HCT116 (cell line): Measurements from ENCODE around the gene GRIN3B. TPM values are rescaled to one million over a fixed set of nuclear protein-coding genes. Genes with fewer than 3 reads are reported as not detected.

Experiments used
- ATAC-seq: fragments of 200-7000 bp; cut with Tn5 transposase; 2 replicates; pipeline ENCODE4 v1.9.1; 2020; ENCODE audit warnings: mild to moderate bottlenecking, moderate library complexity
- BruUV-seq: library from RNA; stranded (reverse); fragments of 400-500 nt; replicated peaks from 2 replicates; lab custom pipeline; 2021; lab: Mats Ljungman, UMichigan
- CTCF ChIA-PET: fragments of 300-600 bp; sonication (Branson Sonifier 250); formaldehyde crosslinking; loops from one replicate; lab custom pipeline; 2021; ENCODE audit warnings: antibody characterized with exemption; lab: Charles Lee
- POLR2A ChIA-PET: fragments of 300-600, 350-600 bp; sonication (Branson Sonifier 250); formaldehyde crosslinking; loops from one replicate; lab custom pipeline; 2021; ENCODE audit warnings: antibody characterized with exemption; lab: Charles Lee
- RAD21 ChIA-PET, 2 experiments: fragments of 300-600 bp; sonication (Branson Sonifier 250); formaldehyde crosslinking; loops; one replicate each; lab custom pipeline; 2023; ENCODE audit warnings: low total read pairs in 2 of 2; ENCODE audit not compliant: uncharacterized antibody in 2 of 2, unreplicated experiment in 2 of 2, low non-redundant PET in 1 of 2; lab: Charles Lee
- DNase-seq: peaks from one replicate; pipeline ENCODE4 v3.0.0-alpha.2; 2010; ENCODE audit warnings: low read depth, low spot score
- H2AFZ ChIP-seq: fragments of 200-600 bp; shearing (Covaris generic), sonication (generic); 2 replicates; pipeline ENCODE4 v1.6.1; 2017; ENCODE audit warnings: low read depth, mixed run types, mixed read lengths, antibody characterized with exemption, low read length; ENCODE audit not compliant: poor library complexity, severe bottlenecking
- H3K27ac ChIP-seq: 2 replicates; pipeline ENCODE4 v1.5.1; 2012; ENCODE audit warnings: low read depth, low read length
- H3K27me3 ChIP-seq: fragments of 200-600 bp; sonication (generic); 2 replicates; pipeline ENCODE4 v1.6.1; 2016; ENCODE audit warnings: mixed run types, low read length, mixed read lengths; ENCODE audit not compliant: insufficient read depth
- H3K36me3 ChIP-seq, 2 experiments: fragments of 200-500 bp in 1 of 2; fragments of 200-600 bp in 1 of 2; sonication (Bioruptor generic) in 1 of 2; sonication (generic) in 1 of 2; 2 replicates each; pipeline versions ENCODE4 v1.5.1 to v1.6.1; 2014 to 2016; ENCODE audit warnings: low read length in 2 of 2, inconsistent platforms in 1 of 2, mixed read lengths in 1 of 2, mixed run types in 1 of 2; ENCODE audit not compliant: insufficient read depth in 2 of 2, control insufficient read depth in 1 of 2
- H3K4me1 ChIP-seq, 2 experiments: fragments of 200-600 bp in 1 of 2; sonication (generic) in 1 of 2; 2 replicates each; pipeline versions ENCODE4 v1.5.1 to v1.6.1; 2012 to 2017; ENCODE audit warnings: low read length in 2 of 2, inconsistent platforms in 1 of 2, mild to moderate bottlenecking in 1 of 2, mixed read lengths in 1 of 2, mixed run types in 1 of 2, moderate library complexity in 1 of 2; ENCODE audit not compliant: insufficient read depth in 2 of 2, control insufficient read depth in 1 of 2
- H3K4me2 ChIP-seq: fragments of 200-600 bp; sonication (generic); 2 replicates; pipeline ENCODE4 v1.6.1; 2017; ENCODE audit warnings: mixed run types, low read length, mixed read lengths
- H3K4me3 ChIP-seq, 2 experiments: fragments of 200-600 bp in 1 of 2; sonication (generic) in 1 of 2; replicated peaks in 1 of 2; 2 replicates each; pipeline ENCODE4 v1.5.1; 2011 to 2016; ENCODE audit warnings: low read length in 2 of 2, control low read depth in 1 of 2, low read depth in 1 of 2, mild to moderate bottlenecking in 1 of 2, mixed read lengths in 1 of 2, mixed run types in 1 of 2
- H3K79me2 ChIP-seq: fragments of 200-600 bp; sonication (generic); 2 replicates; pipeline ENCODE4 v1.6.1; 2017; ENCODE audit warnings: mild to moderate bottlenecking, mixed run types, low read length, moderate library complexity, mixed read lengths; ENCODE audit not compliant: insufficient read depth
- H3K9ac ChIP-seq: fragments of 200-600 bp; sonication (generic); 2 replicates; pipeline ENCODE4 v1.6.1; 2016; ENCODE audit warnings: low read length, mixed read lengths
- H3K9me2 ChIP-seq: fragments of 200-600 bp; sonication (generic), shearing (Covaris generic); 2 replicates; pipeline ENCODE4 v1.6.1; 2017; ENCODE audit warnings: mixed run types, mild to moderate bottlenecking, moderate library complexity; ENCODE audit not compliant: insufficient read depth
- H3K9me3 ChIP-seq, 2 experiments: fragments of 200-500 bp in 1 of 2; fragments of 200-600 bp in 1 of 2; sonication (Bioruptor generic) in 1 of 2; sonication (generic) in 1 of 2; 2 replicates each; pipeline ENCODE4 v1.6.1; 2014 to 2017; ENCODE audit warnings: low read length in 2 of 2, mixed read lengths in 2 of 2, inconsistent platforms in 1 of 2, low read depth in 1 of 2, mild to moderate bottlenecking in 1 of 2, mixed run types in 1 of 2, moderate library complexity in 1 of 2; ENCODE audit not compliant: control insufficient read depth in 1 of 2, insufficient read depth in 1 of 2
- H4K20me1 ChIP-seq: fragments of 200-600 bp; sonication (generic), shearing (Covaris generic); 2 replicates; pipeline ENCODE4 v1.6.1; 2017; ENCODE audit warnings: mixed run types, mild to moderate bottlenecking, moderate library complexity; ENCODE audit not compliant: insufficient read depth
- CBX3 ChIP-seq: IDR thresholded peaks from 2 replicates; pipeline ENCODE4 v1.6.1; 2012; ENCODE audit warnings: low read depth
- EZH2 ChIP-seq: fragments of 200-600 bp; sonication (generic); IDR thresholded peaks from 2 replicates; pipeline ENCODE4 v1.6.1; 2017; ENCODE audit warnings: antibody characterized with exemption, mixed run types
- JUND ChIP-seq: IDR thresholded peaks from 2 replicates; pipeline ENCODE4 v1.6.1; 2012
- POLR2AphosphoS5 ChIP-seq: IDR thresholded peaks from 2 replicates; pipeline ENCODE4 v1.6.1; 2011; ENCODE audit warnings: mild to moderate bottlenecking, low read depth, low read length, moderate library complexity
- RAD21 ChIP-seq: IDR thresholded peaks from 2 replicates; pipeline ENCODE4 v1.6.1; 2012; ENCODE audit warnings: low read depth, mild to moderate bottlenecking
- REST ChIP-seq: IDR thresholded peaks from 2 replicates; pipeline ENCODE4 v1.6.1; 2012; ENCODE audit warnings: low read depth
- SRF ChIP-seq: IDR thresholded peaks from 2 replicates; pipeline ENCODE4 v1.6.1; 2012; ENCODE audit warnings: low read depth
- ZNF274 ChIP-seq: fragments of 200-500 bp; sonication (Bioruptor generic); IDR thresholded peaks from 2 replicates; pipeline ENCODE4 v1.6.1; 2014; ENCODE audit warnings: mild to moderate bottlenecking, low read depth, low read length, inconsistent platforms
- intact Hi-C: fragments of 100-400 bp; cut with micrococcal nuclease; formaldehyde crosslinking; loops from 2 replicates; pipeline ENCODE4 v1.10.0; 2022
- total RNA-seq: library from RNA; stranded (reverse); gene quantifications from one replicate; pipeline ENCODE4 v1.2.1, GENCODE V29; 2021; ENCODE audit not compliant: unreplicated experiment
- TF ChIP-seq, protein P1 (sequence below), 3 experiments: fragments of 200-600 bp in 1 of 3; sonication (generic) in 1 of 3; IDR thresholded peaks in 2 of 3; conservative IDR thresholded peaks in 1 of 3; 2 replicates each; pipeline ENCODE4 v1.5.1; 2012 to 2017; ENCODE audit warnings: low read depth in 2 of 3, low read length in 2 of 3, antibody characterized with exemption in 1 of 3, borderline replicate concordance in 1 of 3, control low read depth in 1 of 3, mild to moderate bottlenecking in 1 of 3, mixed read lengths in 1 of 3, mixed run types in 1 of 3, moderate library complexity in 1 of 3; ENCODE audit not compliant: insufficient read depth in 1 of 3
- TF ChIP-seq, protein P2 (sequence below): IDR thresholded peaks from 2 replicates; pipeline ENCODE4 v1.6.1; 2011; ENCODE audit warnings: mild to moderate bottlenecking, low read length, moderate library complexity; ENCODE audit not compliant: insufficient replicate concordance; ENCODE audit errors: extremely low read depth

Gene GRIN3B
- total RNA-seq, 1 experiment from 2014 or later = 0.69 TPM

DNA sequence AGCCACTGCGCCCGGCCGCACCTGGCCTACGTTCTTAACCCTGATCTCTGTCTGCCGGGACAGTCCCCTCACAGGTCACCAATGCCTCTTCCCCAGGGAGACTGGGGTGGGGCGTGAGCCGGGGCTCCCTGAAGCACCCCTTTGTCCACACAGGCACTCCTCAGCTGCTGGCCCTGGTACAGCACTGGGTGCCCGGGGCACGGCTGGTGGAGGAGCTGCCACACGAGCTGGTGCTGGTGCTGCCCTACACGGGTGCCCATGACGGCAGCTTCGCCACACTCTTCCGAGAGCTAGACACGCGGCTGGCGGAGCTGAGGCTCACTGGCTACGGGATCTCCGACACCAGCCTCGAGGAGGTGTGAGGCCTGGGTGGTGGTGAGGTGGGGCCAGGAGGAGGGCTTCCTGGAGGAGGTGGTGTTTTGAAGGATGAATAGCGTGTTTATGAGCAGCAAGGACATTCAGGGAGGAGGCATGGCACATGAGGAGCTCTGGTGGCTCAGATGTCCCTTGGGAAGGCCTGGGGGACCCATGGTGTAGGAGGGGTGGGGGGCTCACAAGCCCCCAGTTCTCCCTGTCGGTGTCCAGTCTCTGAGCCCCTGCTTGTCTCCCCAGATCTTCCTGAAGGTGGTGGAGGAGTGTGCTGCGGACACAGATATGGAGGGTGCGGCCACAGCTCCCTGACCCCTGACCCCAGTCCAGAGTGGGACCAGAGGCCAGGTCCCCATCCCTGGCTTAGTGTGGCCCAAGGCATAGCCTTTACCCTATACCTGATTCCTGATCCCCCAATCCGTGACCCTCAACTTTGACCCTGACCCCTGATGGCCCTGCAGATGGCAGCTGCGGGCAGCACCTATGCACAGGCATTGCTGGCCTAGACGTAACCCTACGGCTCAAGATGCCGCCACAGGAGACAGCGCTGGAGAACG, 53.2 kb downstream of the GRIN3B start (continued):
- TF ChIP-seq ZNF274 (no peak), CBX3 (no peak), JUND (no peak), RAD21 (no peak)
- TF ChIP-seq, protein P1, sequence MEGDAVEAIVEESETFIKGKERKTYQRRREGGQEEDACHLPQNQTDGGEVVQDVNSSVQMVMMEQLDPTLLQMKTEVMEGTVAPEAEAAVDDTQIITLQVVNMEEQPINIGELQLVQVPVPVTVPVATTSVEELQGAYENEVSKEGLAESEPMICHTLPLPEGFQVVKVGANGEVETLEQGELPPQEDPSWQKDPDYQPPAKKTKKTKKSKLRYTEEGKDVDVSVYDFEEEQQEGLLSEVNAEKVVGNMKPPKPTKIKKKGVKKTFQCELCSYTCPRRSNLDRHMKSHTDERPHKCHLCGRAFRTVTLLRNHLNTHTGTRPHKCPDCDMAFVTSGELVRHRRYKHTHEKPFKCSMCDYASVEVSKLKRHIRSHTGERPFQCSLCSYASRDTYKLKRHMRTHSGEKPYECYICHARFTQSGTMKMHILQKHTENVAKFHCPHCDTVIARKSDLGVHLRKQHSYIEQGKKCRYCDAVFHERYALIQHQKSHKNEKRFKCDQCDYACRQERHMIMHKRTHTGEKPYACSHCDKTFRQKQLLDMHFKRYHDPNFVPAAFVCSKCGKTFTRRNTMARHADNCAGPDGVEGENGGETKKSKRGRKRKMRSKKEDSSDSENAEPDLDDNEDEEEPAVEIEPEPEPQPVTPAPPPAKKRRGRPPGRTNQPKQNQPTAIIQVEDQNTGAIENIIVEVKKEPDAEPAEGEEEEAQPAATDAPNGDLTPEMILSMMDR (IDR thresholded peaks at IDR 0.05 in 2 of 3, conservative IDR thresholded peaks at IDR 0.05 in 1 of 3; ENCODE audit: borderline replicate concordance in 1 of 3, insufficient read depth in 1 of 3, low read depth in 2 of 3, low read length in 2 of 3) = no peak

GRCh38 chr19:1054102-1055027, 54.1 kb downstream of the GRIN3B start:
- ChIA-PET RAD21 (no interaction called here), POLR2A (interaction anchor here (1.6 kb wide), 1 partner anchor 10 kb away, joined by 4 read pairs; no protein-coding TSS in a partner anchor), CTCF (interaction anchor here (1.3 kb wide), 1 partner anchor 11 kb away, joined by 3 read pairs; no protein-coding TSS in a partner anchor)
- DNase-seq = no peak
- no peak for ATAC-seq
- intact Hi-C loops = no loop called here
- no peak overlapping the region for H2AFZ ChIP-seq
- peaks cover 0 to 13% of the 10 kb centered on the region in 2 experiments; a peak in 3 of 4 replicates for H3K4me1 ChIP-seq
- H3K36me3 ChIP-seq = peaks cover 2 to 4% of the 10 kb centered on the region in 2 experiments; a peak in 3 of 4 replicates
- H3K27ac ChIP-seq = no peak overlapping the region
- H3K9ac ChIP-seq = no peak overlapping the region
- H3K4me2 ChIP-seq = no peak overlapping the region
- BruUV-seq = no TSS peak
- H3K27me3 ChIP-seq = no peaks in the 10 kb centered on the region
- H3K79me2 ChIP-seq = no peaks in the 10 kb centered on the region
- no peaks in the 10 kb centered on the region for H3K9me3 ChIP-seq
- no peaks in the 10 kb centered on the region for H3K9me2 ChIP-seq
- H4K20me1 ChIP-seq = no peaks in the 10 kb centered on the region
- no peak overlapping the region for H3K4me3 ChIP-seq
- TF ChIP-seq SRF = no peak
- TF ChIP-seq ZNF274 = no peak
- no peak for TF ChIP-seq REST
- no peak for TF ChIP-seq EZH2
- no peak for TF ChIP-seq CBX3
- no peak for TF ChIP-seq POLR2AphosphoS5
- TF ChIP-seq, protein P2, sequence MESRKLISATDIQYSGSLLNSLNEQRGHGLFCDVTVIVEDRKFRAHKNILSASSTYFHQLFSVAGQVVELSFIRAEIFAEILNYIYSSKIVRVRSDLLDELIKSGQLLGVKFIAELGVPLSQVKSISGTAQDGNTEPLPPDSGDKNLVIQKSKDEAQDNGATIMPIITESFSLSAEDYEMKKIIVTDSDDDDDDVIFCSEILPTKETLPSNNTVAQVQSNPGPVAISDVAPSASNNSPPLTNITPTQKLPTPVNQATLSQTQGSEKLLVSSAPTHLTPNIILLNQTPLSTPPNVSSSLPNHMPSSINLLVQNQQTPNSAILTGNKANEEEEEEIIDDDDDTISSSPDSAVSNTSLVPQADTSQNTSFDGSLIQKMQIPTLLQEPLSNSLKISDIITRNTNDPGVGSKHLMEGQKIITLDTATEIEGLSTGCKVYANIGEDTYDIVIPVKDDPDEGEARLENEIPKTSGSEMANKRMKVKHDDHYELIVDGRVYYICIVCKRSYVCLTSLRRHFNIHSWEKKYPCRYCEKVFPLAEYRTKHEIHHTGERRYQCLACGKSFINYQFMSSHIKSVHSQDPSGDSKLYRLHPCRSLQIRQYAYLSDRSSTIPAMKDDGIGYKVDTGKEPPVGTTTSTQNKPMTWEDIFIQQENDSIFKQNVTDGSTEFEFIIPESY = no peak
